HG03378 (cell line): ENCODE data around the gene SLC7A5.
"Not testable (repeated sequence)": the region's sequence is repeated elsewhere in the genome, so short reads cannot be mapped to it uniquely, and the experiment has no call there.

Experiments
- ATAC-seq: cut with Tn5 transposase; IDR thresholded peaks from one replicate; pipeline ENCODE4 v1.9.1; 2021; ENCODE audit warnings: mild to moderate bottlenecking, moderate library complexity; ENCODE audit not compliant: unreplicated experiment

Gene SLC7A5

GRCh38 chr16:87869061-87869878 lies at the start of gene SLC7A5:
Gene SLC7A5 (minus strand): TSS chr16:87869507. CDS start chr16:87869422, 85 bp downstream.
- peak; percentile 37 for ATAC-seq

GRCh38 chr16:87918338-87918737 lies 49.0 kb upstream of the SLC7A5 start:
- ATAC-seq: no peak

GRCh38 chr16:87917503-87917902 lies 48.2 kb upstream of the SLC7A5 start:
- no peak for ATAC-seq

- no peak for ATAC-seq
Observed at GRCh38 chr16:87914812-87915211, 45.5 kb upstream of the SLC7A5 start.

GRCh38 chr16:87914021-87914725 lies 44.9 kb upstream of the SLC7A5 start:
- not testable (repeated sequence) for ATAC-seq

GRCh38 chr16:87912691-87913090 lies 43.4 kb upstream of the SLC7A5 start:
- not testable (repeated sequence) for ATAC-seq

GRCh38 chr16:87911106-87911763 lies 41.9 kb upstream of the SLC7A5 start:
- not testable (repeated sequence) for ATAC-seq

GRCh38 chr16:87909203-87909935 lies 40.1 kb upstream of the SLC7A5 start:
- not testable (repeated sequence) for ATAC-seq

GRCh38 chr16:87908101-87908500 lies 38.8 kb upstream of the SLC7A5 start:
- not testable (repeated sequence) for ATAC-seq

GRCh38 chr16:87905521-87905920 lies 36.2 kb upstream of the SLC7A5 start:
- not testable (repeated sequence) for ATAC-seq

GRCh38 chr16:87904963-87905362 lies 35.7 kb upstream of the SLC7A5 start:
- not testable (repeated sequence) for ATAC-seq

- not testable (repeated sequence) for ATAC-seq
Observed at GRCh38 chr16:87900489-87900888, 31.2 kb upstream of the SLC7A5 start.

- ATAC-seq: no peak
Observed at GRCh38 chr16:87897521-87898505, 28.5 kb upstream of the SLC7A5 start.

- not testable (repeated sequence) for ATAC-seq
Observed at GRCh38 chr16:87896924-87897520, 27.7 kb upstream of the SLC7A5 start.

GRCh38 chr16:87896176-87896890 lies 27.0 kb upstream of the SLC7A5 start:
- not testable (repeated sequence) for ATAC-seq

GRCh38 chr16:87895641-87896141 lies 26.4 kb upstream of the SLC7A5 start:
- ATAC-seq: peak; percentile 75

- not testable (repeated sequence) for ATAC-seq
Observed at GRCh38 chr16:87894005-87894404, 24.7 kb upstream of the SLC7A5 start.

- ATAC-seq: no peak
Observed at GRCh38 chr16:87891764-87892163, 22.5 kb upstream of the SLC7A5 start.
